ENCODE data around the gene MAJIN. TPM values are rescaled to one million over a fixed set of nuclear protein-coding genes. Genes with fewer than 3 reads are reported as not detected.
"Not testable (repeated sequence)": the region's sequence is repeated elsewhere in the genome, so short reads cannot be mapped to it uniquely, and the experiment has no call there.

MAJIN gene, protein sequence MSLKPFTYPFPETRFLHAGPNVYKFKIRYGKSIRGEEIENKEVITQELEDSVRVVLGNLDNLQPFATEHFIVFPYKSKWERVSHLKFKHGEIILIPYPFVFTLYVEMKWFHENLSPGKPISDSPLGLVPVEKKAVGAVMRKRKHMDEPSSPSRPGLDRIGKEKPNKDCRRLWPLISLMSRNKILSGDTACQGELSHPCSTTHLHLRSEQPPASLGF
- total RNA-seq (not detected), total RNA-seq (0 to 0.38 reads per million in 2 donors)

- DNase-seq: peak; percentile 77 to 85 (median 78)
- peak; percentile 84 for ATAC-seq
- Mint-ChIP-seq H3K27me3 (no peaks in the 10 kb centered on the region), H3K4me1 (peaks cover 12% of the 10 kb centered on the region), H3K27ac (no peak within 1 kb of the TSS), H3K4me3 (peak within 1 kb of the TSS; percentile 79), H3K36me3 (ENCODE audit: low read depth) (peaks cover 2% of the 10 kb centered on the region)
- H3K9me3 ChIP-seq (ENCODE audit: control insufficient read depth, low read length, poor library complexity, severe bottlenecking): no peaks in the 10 kb centered on the region
These were observed at the start of gene MAJIN for GRCh38 chr11:64971421-64972233. MAJIN (minus strand) TSS chr11:64972108; CDS start chr11:64959405, 12,703 bp downstream.

DNA sequence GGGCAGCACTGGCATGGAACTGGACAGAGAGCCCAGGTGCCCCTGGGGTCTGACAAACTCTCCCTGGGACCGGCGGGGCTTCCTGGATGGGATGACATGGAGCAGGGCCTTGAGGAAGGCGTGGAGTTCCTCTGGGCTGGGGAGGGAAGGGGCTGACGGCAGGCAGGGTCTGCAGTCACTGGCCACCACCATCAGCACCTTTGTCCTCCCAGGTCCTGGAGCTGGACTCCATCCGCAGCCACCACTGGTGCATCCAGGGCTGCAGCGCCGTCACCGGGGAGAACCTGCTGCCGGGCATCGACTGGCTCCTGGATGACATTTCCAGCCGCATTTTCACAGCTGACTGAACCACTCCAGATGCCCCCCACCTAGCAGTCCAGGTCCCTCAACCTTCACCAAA lies 49.6 kb upstream of the MAJIN start:
- Mint-ChIP-seq H3K27ac (no peak overlapping the region), H3K4me1 (peaks cover 6% of the 10 kb centered on the region), H3K4me3 (no peak overlapping the region), H3K27me3 (no peaks in the 10 kb centered on the region), H3K36me3 (ENCODE audit: low read depth) (peaks cover 2% of the 10 kb centered on the region)
- no peak for DNase-seq
- ATAC-seq: no peak
- H3K9me3 ChIP-seq (ENCODE audit: control insufficient read depth, low read length, poor library complexity, severe bottlenecking): no peaks in the 10 kb centered on the region

- H3K27ac Mint-ChIP-seq: no peak overlapping the region
- DNase-seq (no peak), ATAC-seq (no peak)
- no peaks in the 10 kb centered on the region for H3K9me3 ChIP-seq (ENCODE audit: control insufficient read depth, low read length, poor library complexity, severe bottlenecking)
- peaks cover 5% of the 10 kb centered on the region for H3K36me3 Mint-ChIP-seq (ENCODE audit: low read depth)
- H3K4me1 Mint-ChIP-seq: peaks cover 11% of the 10 kb centered on the region
- H3K27me3 Mint-ChIP-seq: no peaks in the 10 kb centered on the region
- no peak overlapping the region for H3K4me3 Mint-ChIP-seq
These were observed 49.1 kb upstream of the MAJIN start for GRCh38 chr11:65021003-65021402.

GRCh38 chr11:65019824-65020223 lies 47.9 kb upstream of the MAJIN start:
- peaks cover 5% of the 10 kb centered on the region for H3K36me3 Mint-ChIP-seq (ENCODE audit: low read depth)
- peaks cover 17% of the 10 kb centered on the region for H3K4me1 Mint-ChIP-seq
- no peak overlapping the region for H3K4me3 Mint-ChIP-seq
- ATAC-seq (no peak), DNase-seq (no peak)
- no peaks in the 10 kb centered on the region for H3K9me3 ChIP-seq (ENCODE audit: control insufficient read depth, low read length, poor library complexity, severe bottlenecking)
- no peak overlapping the region for H3K27ac Mint-ChIP-seq
- no peaks in the 10 kb centered on the region for H3K27me3 Mint-ChIP-seq

GRCh38 chr11:65017937-65018336 lies 46.0 kb upstream of the MAJIN start:
- Mint-ChIP-seq H3K4me3 (no peak overlapping the region), H3K4me1 (peaks cover 24% of the 10 kb centered on the region), H3K27ac (no peak overlapping the region), H3K27me3 (no peaks in the 10 kb centered on the region), H3K36me3 (ENCODE audit: low read depth) (peaks cover 5% of the 10 kb centered on the region)
- H3K9me3 ChIP-seq (ENCODE audit: control insufficient read depth, low read length, poor library complexity, severe bottlenecking): no peaks in the 10 kb centered on the region
- no peak for DNase-seq
- ATAC-seq: no peak

- ATAC-seq (no peak), DNase-seq (no peak)
- H3K9me3 ChIP-seq (ENCODE audit: control insufficient read depth, low read length, poor library complexity, severe bottlenecking): no peaks in the 10 kb centered on the region
- H3K4me1 Mint-ChIP-seq: peaks cover 26% of the 10 kb centered on the region
- H3K36me3 Mint-ChIP-seq (ENCODE audit: low read depth): peaks cover 5% of the 10 kb centered on the region
- H3K27me3 Mint-ChIP-seq: no peaks in the 10 kb centered on the region
- H3K27ac Mint-ChIP-seq: no peak overlapping the region
- peak overlapping the region; percentile 21 for H3K4me3 Mint-ChIP-seq
These were observed 44.8 kb upstream of the MAJIN start for GRCh38 chr11:65016705-65017104.

DNA sequence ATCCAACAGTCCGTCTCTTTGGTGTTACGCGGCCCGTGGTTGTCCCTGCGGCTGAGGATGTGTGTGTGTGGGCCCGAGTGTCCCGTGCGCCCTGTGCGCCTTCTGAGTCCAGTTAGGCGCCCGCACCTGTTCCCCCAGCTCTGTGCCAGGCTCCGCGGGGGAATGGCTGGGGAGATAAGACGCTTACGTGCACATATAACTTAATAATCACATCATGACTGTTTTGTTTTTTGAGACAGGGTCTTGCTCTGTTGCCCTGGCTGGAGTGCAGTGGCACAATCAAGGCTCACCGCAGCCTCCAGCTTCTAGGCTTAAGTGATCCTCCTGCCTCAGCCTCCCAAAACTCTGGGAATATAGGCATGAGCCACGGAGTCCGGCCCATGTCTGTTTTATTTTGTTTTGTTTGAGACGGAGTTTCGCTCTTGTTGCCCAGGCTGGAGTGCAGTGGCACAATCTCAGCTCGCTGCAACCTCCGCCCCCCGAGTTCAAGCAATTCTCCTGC lies 42.9 kb upstream of the MAJIN start:
- no peak for ATAC-seq
- peaks cover 5% of the 10 kb centered on the region for H3K36me3 Mint-ChIP-seq (ENCODE audit: low read depth)
- H3K9me3 ChIP-seq (ENCODE audit: control insufficient read depth, low read length, poor library complexity, severe bottlenecking): no peaks in the 10 kb centered on the region
- DNase-seq: no peak
- peak overlapping the region; percentile 88 for H3K4me3 Mint-ChIP-seq
- H3K4me1 Mint-ChIP-seq: peaks cover 26% of the 10 kb centered on the region
- H3K27me3 Mint-ChIP-seq: no peaks in the 10 kb centered on the region
- H3K27ac Mint-ChIP-seq: peak overlapping the region; percentile 67

- Mint-ChIP-seq H3K27me3 (no peaks in the 10 kb centered on the region), H3K36me3 (ENCODE audit: low read depth) (peaks cover 5% of the 10 kb centered on the region), H3K4me3 (peak within 1 kb of the TSS; percentile 94), H3K27ac (peak within 1 kb of the TSS; percentile 88), H3K4me1 (peaks cover 26% of the 10 kb centered on the region)
- DNase-seq: peak; percentile 74 to 80 (median 79)
- no peaks in the 10 kb centered on the region for H3K9me3 ChIP-seq (ENCODE audit: control insufficient read depth, low read length, poor library complexity, severe bottlenecking)
- ATAC-seq: peak; percentile 83
These were observed 42.2 kb upstream of the MAJIN start, which contains the start of gene ARL2 for GRCh38 chr11:65013888-65014725. ARL2 (plus strand) TSS chr11:65014160; CDS start chr11:65014208, 48 bp downstream.

- Mint-ChIP-seq H3K27me3 (no peaks in the 10 kb centered on the region), H3K36me3 (ENCODE audit: low read depth) (peaks cover 5% of the 10 kb centered on the region), H3K4me1 (peaks cover 26% of the 10 kb centered on the region), H3K27ac (peak overlapping the region; percentile 88), H3K4me3 (peak overlapping the region; percentile 94)
- DNase-seq: peak; percentile 81 to 86 (median 84)
- no peaks in the 10 kb centered on the region for H3K9me3 ChIP-seq (ENCODE audit: control insufficient read depth, low read length, poor library complexity, severe bottlenecking)
- peak; percentile 91 for ATAC-seq
These were observed 41.4 kb upstream of the MAJIN start for GRCh38 chr11:65013130-65013887.

GRCh38 chr11:65008873-65009272 lies 37.0 kb upstream of the MAJIN start:
- DNase-seq (no peak), ATAC-seq (no peak)
- Mint-ChIP-seq H3K36me3 (ENCODE audit: low read depth) (no peaks in the 10 kb centered on the region), H3K4me1 (peaks cover 9% of the 10 kb centered on the region), H3K4me3 (no peak overlapping the region), H3K27ac (no peak overlapping the region), H3K27me3 (no peaks in the 10 kb centered on the region)
- no peaks in the 10 kb centered on the region for H3K9me3 ChIP-seq (ENCODE audit: control insufficient read depth, low read length, poor library complexity, severe bottlenecking)

GRCh38 chr11:65008016-65008415 lies 36.1 kb upstream of the MAJIN start:
- no peaks in the 10 kb centered on the region for H3K36me3 Mint-ChIP-seq (ENCODE audit: low read depth)
- H3K4me1 Mint-ChIP-seq: peaks cover 3% of the 10 kb centered on the region
- H3K27me3 Mint-ChIP-seq: no peaks in the 10 kb centered on the region
- H3K9me3 ChIP-seq (ENCODE audit: control insufficient read depth, low read length, poor library complexity, severe bottlenecking): no peaks in the 10 kb centered on the region
- DNase-seq: no peak
- no peak for ATAC-seq
- no peak overlapping the region for H3K4me3 Mint-ChIP-seq
- no peak overlapping the region for H3K27ac Mint-ChIP-seq

GRCh38 chr11:65003968-65004367 lies 32.1 kb upstream of the MAJIN start:
- not testable (repeated sequence) for ATAC-seq; H3K4me1 Mint-ChIP-seq; H3K27me3 Mint-ChIP-seq; H3K4me3 Mint-ChIP-seq; H3K9me3 ChIP-seq (ENCODE audit: control insufficient read depth, low read length, poor library complexity, severe bottlenecking); DNase-seq; H3K36me3 Mint-ChIP-seq (ENCODE audit: low read depth); H3K27ac Mint-ChIP-seq

Measured in T-helper 17 cell (primary cell).